H1 (cell line): ENCODE measurements around the gene COQ7. TPM values are rescaled to one million over a fixed set of nuclear protein-coding genes. Genes with fewer than 3 reads are reported as not detected.

Experiments used
- CHD2 ChIP-seq: IDR thresholded peaks from 2 replicates; pipeline ENCODE4 v1.6.1; 2012; ENCODE audit warnings: low read length, improper control_type of control experiment
- CTCF ChIP-seq, 3 experiments: IDR thresholded peaks; 1 replicate in 2 of 3; 2 replicates in 1 of 3; pipeline versions ENCODE4 v1.5.1 to v1.6.1; 2011; ENCODE audit warnings: low read length in 3 of 3, mild to moderate bottlenecking in 3 of 3, inconsistent platforms in 2 of 3, low read depth in 1 of 3, moderate library complexity in 1 of 3; ENCODE audit not compliant: insufficient read depth in 1 of 3; ENCODE audit errors: control extremely low read depth in 1 of 3
- SIN3A ChIP-seq, 2 experiments: IDR thresholded peaks in 1 of 2; conservative IDR thresholded peaks in 1 of 2; 2 replicates each; pipeline ENCODE4 v1.6.1; 2011 to 2012; ENCODE audit warnings: low read length in 2 of 2, improper control_type of control experiment in 1 of 2, low read depth in 1 of 2, mild to moderate bottlenecking in 1 of 2
- SP4 ChIP-seq: IDR thresholded peaks from 2 replicates; pipeline ENCODE4 v1.6.1; 2012; ENCODE audit warnings: low read length, inconsistent platforms
- polyA plus RNA-seq, 7 experiments: library from polyadenylated mRNA; depleted of rRNA in 3 of 7; stranded (reverse) in 5 of 7; unstranded in 2 of 7; fragments of >200 nt in 5 of 7; fragments of 200-250 nt in 2 of 7; gene quantifications; 1 replicate in 5 of 7; 2 replicates in 1 of 7; 4 replicates in 1 of 7; pipeline versions ENCODE4 v1.2.1 to v1.2.3, GENCODE V29; 2011 to 2013; ENCODE audit warnings: missing spikeins in 2 of 7, mixed read lengths in 2 of 7
- total RNA-seq: library from RNA; stranded (reverse); fragmentation: NEBNext Ultra II Directional; extraction: Animal tissue kit (Norgen Biotek cat#: 25700); gene quantifications from 2 replicates; pipeline ENCODE4 v1.2.1, GENCODE V29; 2021
- TF ChIP-seq, protein P1 (sequence below): fragments of 300-600 bp; sonication (generic); IDR thresholded peaks from 2 replicates; pipeline ENCODE4 v1.7.1; 2012; ENCODE audit warnings: low read length, moderate library complexity, mild to moderate bottlenecking, inconsistent platforms; ENCODE audit not compliant: insufficient replicate concordance

COQ7 gene
- total and polyA plus RNA-seq, 2 of the 8 experiments (the other 6 are each of a cell fraction or from before 2014, with no cell fraction given) = 7.1 to 15.2 TPM

DNA sequence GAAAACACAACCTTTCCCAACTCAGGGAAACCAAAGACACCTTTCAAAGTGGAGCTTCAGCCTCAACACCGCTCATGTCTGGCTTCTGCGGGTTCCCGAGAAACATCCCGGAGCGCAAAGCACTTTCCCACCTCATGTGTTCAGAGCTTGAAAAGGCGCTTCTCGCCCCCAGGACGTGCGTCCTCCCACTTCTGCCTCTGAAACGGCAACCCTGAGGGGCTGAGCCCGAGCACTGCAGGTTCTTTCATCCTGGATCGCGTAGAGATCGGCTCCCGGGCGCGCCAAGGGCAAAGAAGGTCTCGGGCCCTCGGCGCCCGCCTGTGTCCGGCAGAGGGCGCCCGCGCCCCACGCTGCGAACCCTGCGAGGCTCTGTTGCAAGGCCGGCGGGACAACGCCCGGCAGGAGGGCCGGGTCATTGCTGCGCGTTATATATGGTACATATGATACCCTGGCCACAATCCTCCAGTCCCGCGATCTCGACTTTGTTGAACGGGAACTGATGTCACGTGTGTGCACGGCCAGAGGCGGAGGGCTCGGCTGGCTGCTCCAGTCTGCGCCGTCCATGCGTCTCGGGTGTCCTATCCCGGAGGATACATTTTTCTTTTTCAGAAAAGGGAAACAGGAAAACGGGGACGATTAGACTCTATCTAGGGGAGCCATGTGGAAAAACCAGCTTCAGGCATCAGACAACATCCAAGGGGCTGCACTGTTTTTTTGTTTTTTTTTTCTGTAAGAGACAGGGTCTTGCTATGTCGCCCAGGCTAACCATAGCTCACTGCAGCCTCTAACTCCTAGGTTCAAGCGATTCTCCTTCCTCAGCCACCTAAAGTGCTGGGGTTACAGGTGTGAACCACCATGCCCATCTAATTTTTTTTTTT is 19.1 kb downstream of the COQ7 start (continued):
- TF ChIP-seq, protein P1, sequence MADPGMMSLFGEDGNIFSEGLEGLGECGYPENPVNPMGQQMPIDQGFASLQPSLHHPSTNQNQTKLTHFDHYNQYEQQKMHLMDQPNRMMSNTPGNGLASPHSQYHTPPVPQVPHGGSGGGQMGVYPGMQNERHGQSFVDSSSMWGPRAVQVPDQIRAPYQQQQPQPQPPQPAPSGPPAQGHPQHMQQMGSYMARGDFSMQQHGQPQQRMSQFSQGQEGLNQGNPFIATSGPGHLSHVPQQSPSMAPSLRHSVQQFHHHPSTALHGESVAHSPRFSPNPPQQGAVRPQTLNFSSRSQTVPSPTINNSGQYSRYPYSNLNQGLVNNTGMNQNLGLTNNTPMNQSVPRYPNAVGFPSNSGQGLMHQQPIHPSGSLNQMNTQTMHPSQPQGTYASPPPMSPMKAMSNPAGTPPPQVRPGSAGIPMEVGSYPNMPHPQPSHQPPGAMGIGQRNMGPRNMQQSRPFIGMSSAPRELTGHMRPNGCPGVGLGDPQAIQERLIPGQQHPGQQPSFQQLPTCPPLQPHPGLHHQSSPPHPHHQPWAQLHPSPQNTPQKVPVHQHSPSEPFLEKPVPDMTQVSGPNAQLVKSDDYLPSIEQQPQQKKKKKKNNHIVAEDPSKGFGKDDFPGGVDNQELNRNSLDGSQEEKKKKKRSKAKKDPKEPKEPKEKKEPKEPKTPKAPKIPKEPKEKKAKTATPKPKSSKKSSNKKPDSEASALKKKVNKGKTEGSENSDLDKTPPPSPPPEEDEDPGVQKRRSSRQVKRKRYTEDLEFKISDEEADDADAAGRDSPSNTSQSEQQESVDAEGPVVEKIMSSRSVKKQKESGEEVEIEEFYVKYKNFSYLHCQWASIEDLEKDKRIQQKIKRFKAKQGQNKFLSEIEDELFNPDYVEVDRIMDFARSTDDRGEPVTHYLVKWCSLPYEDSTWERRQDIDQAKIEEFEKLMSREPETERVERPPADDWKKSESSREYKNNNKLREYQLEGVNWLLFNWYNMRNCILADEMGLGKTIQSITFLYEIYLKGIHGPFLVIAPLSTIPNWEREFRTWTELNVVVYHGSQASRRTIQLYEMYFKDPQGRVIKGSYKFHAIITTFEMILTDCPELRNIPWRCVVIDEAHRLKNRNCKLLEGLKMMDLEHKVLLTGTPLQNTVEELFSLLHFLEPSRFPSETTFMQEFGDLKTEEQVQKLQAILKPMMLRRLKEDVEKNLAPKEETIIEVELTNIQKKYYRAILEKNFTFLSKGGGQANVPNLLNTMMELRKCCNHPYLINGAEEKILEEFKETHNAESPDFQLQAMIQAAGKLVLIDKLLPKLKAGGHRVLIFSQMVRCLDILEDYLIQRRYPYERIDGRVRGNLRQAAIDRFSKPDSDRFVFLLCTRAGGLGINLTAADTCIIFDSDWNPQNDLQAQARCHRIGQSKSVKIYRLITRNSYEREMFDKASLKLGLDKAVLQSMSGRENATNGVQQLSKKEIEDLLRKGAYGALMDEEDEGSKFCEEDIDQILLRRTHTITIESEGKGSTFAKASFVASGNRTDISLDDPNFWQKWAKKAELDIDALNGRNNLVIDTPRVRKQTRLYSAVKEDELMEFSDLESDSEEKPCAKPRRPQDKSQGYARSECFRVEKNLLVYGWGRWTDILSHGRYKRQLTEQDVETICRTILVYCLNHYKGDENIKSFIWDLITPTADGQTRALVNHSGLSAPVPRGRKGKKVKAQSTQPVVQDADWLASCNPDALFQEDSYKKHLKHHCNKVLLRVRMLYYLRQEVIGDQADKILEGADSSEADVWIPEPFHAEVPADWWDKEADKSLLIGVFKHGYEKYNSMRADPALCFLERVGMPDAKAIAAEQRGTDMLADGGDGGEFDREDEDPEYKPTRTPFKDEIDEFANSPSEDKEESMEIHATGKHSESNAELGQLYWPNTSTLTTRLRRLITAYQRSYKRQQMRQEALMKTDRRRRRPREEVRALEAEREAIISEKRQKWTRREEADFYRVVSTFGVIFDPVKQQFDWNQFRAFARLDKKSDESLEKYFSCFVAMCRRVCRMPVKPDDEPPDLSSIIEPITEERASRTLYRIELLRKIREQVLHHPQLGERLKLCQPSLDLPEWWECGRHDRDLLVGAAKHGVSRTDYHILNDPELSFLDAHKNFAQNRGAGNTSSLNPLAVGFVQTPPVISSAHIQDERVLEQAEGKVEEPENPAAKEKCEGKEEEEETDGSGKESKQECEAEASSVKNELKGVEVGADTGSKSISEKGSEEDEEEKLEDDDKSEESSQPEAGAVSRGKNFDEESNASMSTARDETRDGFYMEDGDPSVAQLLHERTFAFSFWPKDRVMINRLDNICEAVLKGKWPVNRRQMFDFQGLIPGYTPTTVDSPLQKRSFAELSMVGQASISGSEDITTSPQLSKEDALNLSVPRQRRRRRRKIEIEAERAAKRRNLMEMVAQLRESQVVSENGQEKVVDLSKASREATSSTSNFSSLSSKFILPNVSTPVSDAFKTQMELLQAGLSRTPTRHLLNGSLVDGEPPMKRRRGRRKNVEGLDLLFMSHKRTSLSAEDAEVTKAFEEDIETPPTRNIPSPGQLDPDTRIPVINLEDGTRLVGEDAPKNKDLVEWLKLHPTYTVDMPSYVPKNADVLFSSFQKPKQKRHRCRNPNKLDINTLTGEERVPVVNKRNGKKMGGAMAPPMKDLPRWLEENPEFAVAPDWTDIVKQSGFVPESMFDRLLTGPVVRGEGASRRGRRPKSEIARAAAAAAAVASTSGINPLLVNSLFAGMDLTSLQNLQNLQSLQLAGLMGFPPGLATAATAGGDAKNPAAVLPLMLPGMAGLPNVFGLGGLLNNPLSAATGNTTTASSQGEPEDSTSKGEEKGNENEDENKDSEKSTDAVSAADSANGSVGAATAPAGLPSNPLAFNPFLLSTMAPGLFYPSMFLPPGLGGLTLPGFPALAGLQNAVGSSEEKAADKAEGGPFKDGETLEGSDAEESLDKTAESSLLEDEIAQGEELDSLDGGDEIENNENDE = no peak
- peak; percentile 83 for TF ChIP-seq CHD2
- TF ChIP-seq SP4 = no peak
- TF ChIP-seq CTCF (IDR thresholded peaks at IDR 0.05; ENCODE audit: control extremely low read depth in 1 of 3, insufficient read depth in 1 of 3, low read depth in 1 of 3, low read length in 3 of 3) = peak; percentile 79 to 96 (median 88)
- TF ChIP-seq SIN3A (conservative IDR thresholded peaks at IDR 0.05 in 1 of 2, IDR thresholded peaks at IDR 0.05 in 1 of 2; ENCODE audit: low read depth in 1 of 2, low read length in 2 of 2) = peak in 1 of 2 experiments; percentile 64; a peak in 1 of 4 replicates
